ENCODE data around the gene RNF8. TPM values are rescaled to one million over a fixed set of nuclear protein-coding genes. Genes with fewer than 3 reads are reported as not detected.
"Not testable (repeated sequence)": the region's sequence is repeated elsewhere in the genome, so short reads cannot be mapped to it uniquely, and the experiment has no call there.

RNF8 gene
- total RNA-seq, 2 donors from 2014 or later, result 18.5 to 27.3 TPM

- Mint-ChIP-seq H3K27me3 (no peaks in the 10 kb centered on the region), H3K27ac (peak overlapping the region; percentile 4 to 34)
Observed at GRCh38 chr6:37315157-37315515, 38.6 kb upstream of the RNF8 start.

GRCh38 chr6:37316071-37316470, 37.7 kb upstream of the RNF8 start:
- ATAC-seq (no peak), DNase-seq (ENCODE audit: low spot score) (no peak)
- Mint-ChIP-seq H3K9me3 (no peaks in the 10 kb centered on the region), H3K27ac (no peak overlapping the region), H3K36me3 (peaks cover 12% of the 10 kb centered on the region), H3K4me3 (no peak overlapping the region), H3K27me3 (no peaks in the 10 kb centered on the region), H3K4me1 (ENCODE audit: low read depth in 2 of 2) (peaks cover 11 to 13% of the 10 kb centered on the region in 2 donors)

More at GRCh38 chr6:37315157-37315515, 38.6 kb upstream of the RNF8 start:
- peaks cover 11 to 13% of the 10 kb centered on the region in 2 donors for H3K4me1 Mint-ChIP-seq (ENCODE audit: low read depth in 2 of 2)
- ATAC-seq (no peak), DNase-seq (ENCODE audit: low spot score) (no peak)
- no peaks in the 10 kb centered on the region for H3K9me3 Mint-ChIP-seq
- H3K36me3 Mint-ChIP-seq, result peaks cover 12% of the 10 kb centered on the region
- no peak overlapping the region for H3K4me3 Mint-ChIP-seq

- Mint-ChIP-seq H3K27ac (no peak overlapping the region), H3K9me3 (no peaks in the 10 kb centered on the region), H3K4me1 (ENCODE audit: low read depth in 2 of 2) (peaks cover 11 to 13% of the 10 kb centered on the region in 2 donors), H3K27me3 (no peaks in the 10 kb centered on the region), H3K36me3 (peaks cover 12% of the 10 kb centered on the region), H3K4me3 (no peak overlapping the region)
- ATAC-seq (no peak), DNase-seq (ENCODE audit: low spot score) (no peak)
Observed at GRCh38 chr6:37317312-37318038, 36.3 kb upstream of the RNF8 start.

- H3K27me3 Mint-ChIP-seq, result no peaks in the 10 kb centered on the region
- H3K9me3 Mint-ChIP-seq, result no peaks in the 10 kb centered on the region
- H3K4me1 Mint-ChIP-seq (ENCODE audit: low read depth in 2 of 2), result peaks cover 13 to 16% of the 10 kb centered on the region in 2 donors
- no peak overlapping the region for H3K4me3 Mint-ChIP-seq
- H3K36me3 Mint-ChIP-seq, result peaks cover 9% of the 10 kb centered on the region
- no peak for DNase-seq (ENCODE audit: low spot score)
- no peak for ATAC-seq
- H3K27ac Mint-ChIP-seq, result no peak overlapping the region
Observed at GRCh38 chr6:37319156-37319555, 34.6 kb upstream of the RNF8 start.

- DNase-seq (ENCODE audit: low spot score), result no peak
- no peak overlapping the region for H3K4me3 Mint-ChIP-seq
Observed at GRCh38 chr6:37319856-37320480, 33.8 kb upstream of the RNF8 start.

GRCh38 chr6:37320646-37321045, 33.1 kb upstream of the RNF8 start:
- H3K4me3 Mint-ChIP-seq, result no peak overlapping the region
- no peaks in the 10 kb centered on the region for H3K9me3 Mint-ChIP-seq
- no peaks in the 10 kb centered on the region for H3K27me3 Mint-ChIP-seq
- ATAC-seq (no peak), DNase-seq (ENCODE audit: low spot score) (no peak)
- no peak overlapping the region for H3K27ac Mint-ChIP-seq
- H3K36me3 Mint-ChIP-seq, result no peaks in the 10 kb centered on the region
- H3K4me1 Mint-ChIP-seq (ENCODE audit: low read depth in 2 of 2), result peaks cover 16 to 19% of the 10 kb centered on the region in 2 donors

More at GRCh38 chr6:37319856-37320480, 33.8 kb upstream of the RNF8 start:
- no peak for ATAC-seq
- no peaks in the 10 kb centered on the region for H3K9me3 Mint-ChIP-seq
- H3K36me3 Mint-ChIP-seq, result peaks cover under 1% of the 10 kb centered on the region
- H3K27ac Mint-ChIP-seq, result no peak overlapping the region
- H3K4me1 Mint-ChIP-seq (ENCODE audit: low read depth in 2 of 2), result peaks cover 12 to 15% of the 10 kb centered on the region in 2 donors
- H3K27me3 Mint-ChIP-seq, result no peaks in the 10 kb centered on the region

GRCh38 chr6:37321101-37321500, 32.7 kb upstream of the RNF8 start:
- no peak for ATAC-seq
- no peak for DNase-seq (ENCODE audit: low spot score)
- Mint-ChIP-seq H3K27me3 (no peaks in the 10 kb centered on the region), H3K4me1 (ENCODE audit: low read depth in 2 of 2) (peaks cover 20 to 22% of the 10 kb centered on the region in 2 donors), H3K36me3 (no peaks in the 10 kb centered on the region), H3K4me3 (no peak overlapping the region), H3K27ac (no peak overlapping the region), H3K9me3 (no peaks in the 10 kb centered on the region)

GRCh38 chr6:37321516-37322415, 32.0 kb upstream of the RNF8 start:
- Mint-ChIP-seq H3K27me3 (no peaks in the 10 kb centered on the region), H3K36me3 (no peaks in the 10 kb centered on the region), H3K4me3 (no peak overlapping the region), H3K27ac (no peak overlapping the region), H3K4me1 (ENCODE audit: low read depth in 2 of 2) (peaks cover 20 to 22% of the 10 kb centered on the region in 2 donors), H3K9me3 (no peaks in the 10 kb centered on the region)
- DNase-seq (ENCODE audit: low spot score) (no peak), ATAC-seq (no peak)

- DNase-seq (ENCODE audit: low spot score) (no peak), ATAC-seq (no peak)
- Mint-ChIP-seq H3K9me3 (no peaks in the 10 kb centered on the region), H3K4me3 (no peak overlapping the region), H3K4me1 (ENCODE audit: low read depth in 2 of 2) (peaks cover 20 to 22% of the 10 kb centered on the region in 2 donors), H3K27ac (peak overlapping the region; percentile 3 to 19), H3K36me3 (no peaks in the 10 kb centered on the region), H3K27me3 (no peaks in the 10 kb centered on the region)
Observed at GRCh38 chr6:37323580-37323979, 30.2 kb upstream of the RNF8 start.

- DNase-seq (ENCODE audit: low spot score), result no peak
- Mint-ChIP-seq H3K4me1 (ENCODE audit: low read depth in 2 of 2) (peaks cover 20 to 22% of the 10 kb centered on the region in 2 donors), H3K27ac (peak overlapping the region; percentile 3 to 19)
Observed at GRCh38 chr6:37324131-37325033, 29.4 kb upstream of the RNF8 start.

GRCh38 chr6:37330345-37330744, 23.4 kb upstream of the RNF8 start:
- not testable (repeated sequence) for H3K27me3 Mint-ChIP-seq; H3K4me3 Mint-ChIP-seq; H3K27ac Mint-ChIP-seq; H3K36me3 Mint-ChIP-seq; ATAC-seq; DNase-seq (ENCODE audit: low spot score); H3K9me3 Mint-ChIP-seq; H3K4me1 Mint-ChIP-seq (ENCODE audit: low read depth in 2 of 2)

More at GRCh38 chr6:37324131-37325033, 29.4 kb upstream of the RNF8 start:
- peak; percentile 69 to 85 for ATAC-seq
- Mint-ChIP-seq H3K27me3 (no peaks in the 10 kb centered on the region), H3K9me3 (no peaks in the 10 kb centered on the region), H3K4me3 (no peak overlapping the region), H3K36me3 (no peaks in the 10 kb centered on the region)

GRCh38 chr6:37331047-37331446, 22.7 kb upstream of the RNF8 start:
- Mint-ChIP-seq H3K27me3 (no peaks in the 10 kb centered on the region), H3K36me3 (peaks cover 6% of the 10 kb centered on the region), H3K9me3 (no peaks in the 10 kb centered on the region), H3K4me3 (no peak overlapping the region), H3K4me1 (ENCODE audit: low read depth in 2 of 2) (peaks cover 0 to under 1% of the 10 kb centered on the region in 2 donors), H3K27ac (no peak overlapping the region)
- DNase-seq (ENCODE audit: low spot score) (no peak), ATAC-seq (no peak)

GRCh38 chr6:37332894-37333293, 20.9 kb upstream of the RNF8 start:
- no peak overlapping the region for H3K27ac Mint-ChIP-seq
- peaks cover 6% of the 10 kb centered on the region for H3K36me3 Mint-ChIP-seq
- no peaks in the 10 kb centered on the region for H3K27me3 Mint-ChIP-seq
- no peaks in the 10 kb centered on the region for H3K4me1 Mint-ChIP-seq (ENCODE audit: low read depth in 2 of 2)
- H3K4me3 Mint-ChIP-seq, result no peak overlapping the region
- DNase-seq (ENCODE audit: low spot score) (no peak), ATAC-seq (no peak)
- H3K9me3 Mint-ChIP-seq, result no peaks in the 10 kb centered on the region
